CD8-positive, alpha-beta memory T cell (primary cell): ENCODE data around the gene SETD3. TPM values are rescaled to one million over a fixed set of nuclear protein-coding genes. Genes with fewer than 3 reads are reported as not detected.

ENCODE experiments used
- CTCF ChIA-PET: fragments of 350-600 bp; sonication (Branson Sonifier 250); formaldehyde crosslinking; loops from one replicate; lab custom pipeline; 2021; ENCODE audit warnings: antibody characterized with exemption; lab: Charles Lee
- POLR2A ChIA-PET: fragments of 350-600 bp; sonication (Branson Sonifier 250); formaldehyde crosslinking; loops from one replicate; lab custom pipeline; 2021; ENCODE audit warnings: antibody characterized with exemption; lab: Charles Lee
- DNase-seq, 5 donors: peaks; one replicate each; pipeline versions ENCODE4 v3.0.0 to v3.0.0-alpha.2; 2020 to 2022; ENCODE audit warnings: mixed read lengths in 1 of 5
- H3K27ac ChIP-seq: one replicate; pipeline ENCODE4 v1.7.0; 2013; ENCODE audit warnings: low read depth, mild to moderate bottlenecking, low read length, moderate library complexity
- H3K27me3 ChIP-seq: 2 replicates; pipeline ENCODE4 v1.7.0; 2013; ENCODE audit warnings: low read length, mild to moderate bottlenecking; ENCODE audit not compliant: insufficient read depth, poor library complexity, severe bottlenecking
- H3K36me3 ChIP-seq: 2 replicates; pipeline ENCODE4 v1.7.0; 2013; ENCODE audit warnings: mild to moderate bottlenecking, low read length, moderate library complexity; ENCODE audit not compliant: insufficient read depth
- H3K4me1 ChIP-seq: 2 replicates; pipeline ENCODE4 v1.7.0; 2013; ENCODE audit warnings: mild to moderate bottlenecking, low read length, moderate library complexity; ENCODE audit not compliant: insufficient read depth
- H3K4me3 ChIP-seq: 2 replicates; pipeline ENCODE4 v1.7.0; 2013; ENCODE audit warnings: mild to moderate bottlenecking, low read length
- H3K9me3 ChIP-seq: 2 replicates; pipeline ENCODE4 v1.7.0; 2013; ENCODE audit warnings: mild to moderate bottlenecking, low read length
- H3K27ac Mint-ChIP-seq, 8 donors: one replicate each; pipeline ENCODE4 v1.8.0; 2020 to 2021; ENCODE audit warnings: mixed read lengths in 8 of 8, mild to moderate bottlenecking in 6 of 8, inconsistent platforms in 3 of 8, moderate library complexity in 3 of 8
- H3K27me3 Mint-ChIP-seq, 2 donors: one replicate each; pipeline ENCODE4 v1.8.0; 2020 to 2021; ENCODE audit warnings: mixed read lengths in 2 of 2, mild to moderate bottlenecking in 1 of 2, moderate library complexity in 1 of 2
- H3K36me3 Mint-ChIP-seq, 3 donors: one replicate each; pipeline ENCODE4 v1.8.0; 2020 to 2021; ENCODE audit warnings: mixed read lengths in 3 of 3, inconsistent platforms in 1 of 3, mild to moderate bottlenecking in 1 of 3
- H3K4me1 Mint-ChIP-seq, 3 donors: one replicate each; pipeline ENCODE4 v1.8.0; 2020 to 2021; ENCODE audit warnings: mixed read lengths in 3 of 3, inconsistent platforms in 1 of 3, mild to moderate bottlenecking in 1 of 3
- H3K4me3 Mint-ChIP-seq, 7 donors: one replicate each; pipeline ENCODE4 v1.8.0; 2020 to 2021; ENCODE audit warnings: mixed read lengths in 7 of 7, mild to moderate bottlenecking in 6 of 7, moderate library complexity in 4 of 7, inconsistent platforms in 2 of 7
- H3K9me3 Mint-ChIP-seq, 5 donors: one replicate each; pipeline ENCODE4 v1.8.0; 2020 to 2022; ENCODE audit warnings: mixed read lengths in 5 of 5, mild to moderate bottlenecking in 3 of 5, moderate library complexity in 2 of 5, inconsistent platforms in 1 of 5
- polyA plus RNA-seq: library from polyadenylated mRNA; unstranded; fragments of 300-500 nt; fragmentation: Illumina TruSeq; gene quantifications from one replicate; pipeline ENCODE4 v1.2.3, GENCODE V29; 2021
- total RNA-seq, 2 experiments: library from RNA; stranded (reverse); gene quantifications; one replicate each; pipeline ENCODE4 v1.2.3, GENCODE V29; 2021

SETD3 gene
- total and polyA plus RNA-seq, 3 experiments from 2014 or later: 52.1 to 57.9 (median 57.1) TPM

- CTCF ChIA-PET: interaction anchor here (1.3 kb wide), 1 partner anchor 8 kb away, joined by 3 read pairs; no protein-coding TSS in a partner anchor
- POLR2A ChIA-PET: interaction anchor here (1.4 kb wide), 1 partner anchor 81 kb away, joined by 3 read pairs; no protein-coding TSS in a partner anchor
- no peaks in the 10 kb centered on the region for H3K9me3 Mint-ChIP-seq
- Histone ChIP-seq H3K27me3 (no peaks in the 10 kb centered on the region), H3K9me3 (no peaks in the 10 kb centered on the region), H3K27ac (no peak overlapping the region), H3K4me1 (peaks cover 16% of the 10 kb centered on the region), H3K4me3 (no peak overlapping the region), H3K36me3 (no peaks in the 10 kb centered on the region)
- peaks cover 6 to 18% (median 8%) of the 10 kb centered on the region in 3 donors for H3K4me1 Mint-ChIP-seq
- H3K4me3 Mint-ChIP-seq: no peak overlapping the region
- DNase-seq: no peak
- no peaks in the 10 kb centered on the region for H3K27me3 Mint-ChIP-seq
- H3K36me3 Mint-ChIP-seq: peaks cover 0 to 3% (median 0%) of the 10 kb centered on the region in 3 donors
- H3K27ac Mint-ChIP-seq: peak overlapping the region in 1 of 8 donors; percentile 38
Measured at GRCh38 chr14:99524091-99524661, 43.5 kb upstream of the SETD3 start.

GRCh38 chr14:99523704-99524055, 43.0 kb upstream of the SETD3 start:
- Mint-ChIP-seq H3K9me3 (no peaks in the 10 kb centered on the region), H3K27ac (no peak overlapping the region), H3K4me1 (peaks cover 6 to 18% (median 8%) of the 10 kb centered on the region in 3 donors), H3K4me3 (no peak overlapping the region), H3K36me3 (peaks cover 0 to 3% (median 0%) of the 10 kb centered on the region in 3 donors), H3K27me3 (no peaks in the 10 kb centered on the region)
- no peak overlapping the region for H3K27ac ChIP-seq
- CTCF ChIA-PET: no interaction called here
- H3K4me1 ChIP-seq: peaks cover 16% of the 10 kb centered on the region
- POLR2A ChIA-PET: interaction anchor here (1.4 kb wide), 1 partner anchor 82 kb away, joined by 3 read pairs; no protein-coding TSS in a partner anchor
- no peak overlapping the region for H3K4me3 ChIP-seq
- no peaks in the 10 kb centered on the region for H3K36me3 ChIP-seq
- H3K27me3 ChIP-seq: no peaks in the 10 kb centered on the region
- H3K9me3 ChIP-seq: no peaks in the 10 kb centered on the region
- no peak for DNase-seq

- ChIA-PET POLR2A (no interaction called here), CTCF (no interaction called here)
- no peak overlapping the region for H3K27ac ChIP-seq
- no peaks in the 10 kb centered on the region for H3K36me3 ChIP-seq
- no peaks in the 10 kb centered on the region for H3K27me3 ChIP-seq
- Mint-ChIP-seq H3K4me3 (no peak overlapping the region), H3K27ac (no peak overlapping the region), H3K27me3 (no peaks in the 10 kb centered on the region), H3K9me3 (no peaks in the 10 kb centered on the region), H3K36me3 (peaks cover 0 to 3% (median 0%) of the 10 kb centered on the region in 3 donors), H3K4me1 (peaks cover 6 to 18% (median 8%) of the 10 kb centered on the region in 3 donors)
- peaks cover 16% of the 10 kb centered on the region for H3K4me1 ChIP-seq
- DNase-seq: no peak
- H3K4me3 ChIP-seq: no peak overlapping the region
- no peaks in the 10 kb centered on the region for H3K9me3 ChIP-seq
Measured at GRCh38 chr14:99522934-99523703, 42.5 kb upstream of the SETD3 start.

- Histone ChIP-seq H3K27me3 (no peaks in the 10 kb centered on the region), H3K36me3 (no peaks in the 10 kb centered on the region), H3K9me3 (no peaks in the 10 kb centered on the region), H3K27ac (no peak overlapping the region), H3K4me1 (peaks cover 16% of the 10 kb centered on the region), H3K4me3 (no peak overlapping the region)
- DNase-seq: no peak
- no peaks in the 10 kb centered on the region for H3K9me3 Mint-ChIP-seq
- peaks cover 0 to 3% (median 0%) of the 10 kb centered on the region in 3 donors for H3K36me3 Mint-ChIP-seq
- no peaks in the 10 kb centered on the region for H3K27me3 Mint-ChIP-seq
- no peak overlapping the region for H3K4me3 Mint-ChIP-seq
- ChIA-PET CTCF (interaction anchor here (1.1 kb wide), 1 partner anchor 13 kb away, joined by 3 read pairs; no protein-coding TSS in a partner anchor), POLR2A (no interaction called here)
- peaks cover 6 to 18% (median 8%) of the 10 kb centered on the region in 3 donors for H3K4me1 Mint-ChIP-seq
- no peak overlapping the region for H3K27ac Mint-ChIP-seq
Measured at GRCh38 chr14:99522457-99522891, 41.8 kb upstream of the SETD3 start.

GRCh38 chr14:99522025-99522401, 41.4 kb upstream of the SETD3 start:
- no peaks in the 10 kb centered on the region for H3K9me3 Mint-ChIP-seq
- ChIA-PET CTCF (interaction anchor here (1.1 to 1.3 kb wide), 2 partner anchors 13 to 107 kb away, joined by 3 to 4 read pairs; no protein-coding TSS in a partner anchor), POLR2A (no interaction called here)
- Histone ChIP-seq H3K36me3 (no peaks in the 10 kb centered on the region), H3K4me3 (no peak overlapping the region), H3K4me1 (peaks cover 16% of the 10 kb centered on the region), H3K27ac (no peak overlapping the region), H3K9me3 (no peaks in the 10 kb centered on the region), H3K27me3 (no peaks in the 10 kb centered on the region)
- H3K27ac Mint-ChIP-seq: no peak overlapping the region
- peaks cover 0 to 3% (median 0%) of the 10 kb centered on the region in 3 donors for H3K36me3 Mint-ChIP-seq
- no peaks in the 10 kb centered on the region for H3K27me3 Mint-ChIP-seq
- no peak overlapping the region for H3K4me3 Mint-ChIP-seq
- H3K4me1 Mint-ChIP-seq: peaks cover 6 to 18% (median 8%) of the 10 kb centered on the region in 3 donors
- DNase-seq: no peak

GRCh38 chr14:99521176-99522024, 40.7 kb upstream of the SETD3 start:
- POLR2A ChIA-PET: no interaction called here
- CTCF ChIA-PET: interaction anchor here (1.1 to 1.3 kb wide), 2 partner anchors 14 to 107 kb away, joined by 3 to 4 read pairs; no protein-coding TSS in a partner anchor
- Histone ChIP-seq H3K4me3 (no peak overlapping the region), H3K36me3 (no peaks in the 10 kb centered on the region), H3K4me1 (peaks cover 16% of the 10 kb centered on the region), H3K27me3 (no peaks in the 10 kb centered on the region), H3K9me3 (no peaks in the 10 kb centered on the region), H3K27ac (no peak overlapping the region)
- H3K4me1 Mint-ChIP-seq: peaks cover 6 to 18% (median 8%) of the 10 kb centered on the region in 3 donors
- no peak overlapping the region for H3K27ac Mint-ChIP-seq
- peaks cover 0 to 3% (median 0%) of the 10 kb centered on the region in 3 donors for H3K36me3 Mint-ChIP-seq
- no peak overlapping the region for H3K4me3 Mint-ChIP-seq
- H3K9me3 Mint-ChIP-seq: no peaks in the 10 kb centered on the region
- H3K27me3 Mint-ChIP-seq: no peaks in the 10 kb centered on the region
- DNase-seq: no peak

- no peaks in the 10 kb centered on the region for H3K27me3 Mint-ChIP-seq
- Histone ChIP-seq H3K9me3 (no peaks in the 10 kb centered on the region), H3K27ac (no peak overlapping the region), H3K27me3 (no peaks in the 10 kb centered on the region), H3K4me3 (no peak overlapping the region), H3K36me3 (no peaks in the 10 kb centered on the region), H3K4me1 (peaks cover 11% of the 10 kb centered on the region)
- H3K36me3 Mint-ChIP-seq: peaks cover 0 to 3% (median 0%) of the 10 kb centered on the region in 3 donors
- H3K9me3 Mint-ChIP-seq: no peaks in the 10 kb centered on the region
- no peak overlapping the region for H3K4me3 Mint-ChIP-seq
- ChIA-PET CTCF (interaction anchor here (1.3 kb wide), 1 partner anchor 108 kb away, joined by 4 read pairs; no protein-coding TSS in a partner anchor), POLR2A (no interaction called here)
- H3K27ac Mint-ChIP-seq: peak overlapping the region in 1 of 8 donors; percentile 60
- peaks cover 6 to 13% (median 8%) of the 10 kb centered on the region in 3 donors for H3K4me1 Mint-ChIP-seq
- peak in 1 of 5 donors; percentile 32 for DNase-seq
Measured at GRCh38 chr14:99520571-99521081, 40.0 kb upstream of the SETD3 start.
